ENCODE results near the gene EGFL6. TPM values are rescaled to one million over a fixed set of nuclear protein-coding genes. Genes with fewer than 3 reads are reported as not detected.
A peak's percentile ranks its signal among the peaks of the same experiment; 100 is the strongest.

EGFL6 gene
- total RNA-seq (not detected), polyA plus RNA-seq (not detected)
- long read RNA-seq, donor 1 = 0 reads
- long read RNA-seq, donor 2 = 0 reads
- long read RNA-seq, donor 3 = 0 reads
- long read RNA-seq, donor 4 = 0 reads

- H3K4me3 ChIP-seq (ENCODE audit: low read length) = peak within 1 kb of the TSS; percentile 18
- DNase-seq = peak in 2 of 3 donors; percentile 24 to 41
- intact Hi-C loops (cut with DNase I) = no loop called here
- H3K27me3 ChIP-seq (ENCODE audit: control insufficient read depth, insufficient read depth) = no peaks in the 10 kb centered on the region
- ATAC-seq = no peak
- no peak within 1 kb of the TSS for H3K27ac ChIP-seq (ENCODE audit: low read length)
- 3% methylated on average over 52 of the region's 57 CpGs for WGBS
- peaks cover 4% of the 10 kb centered on the region for H3K4me1 ChIP-seq (ENCODE audit: control insufficient read depth, insufficient read depth, low read length)
- H3K9me3 ChIP-seq (ENCODE audit: control insufficient read depth, low read length) = no peaks in the 10 kb centered on the region
Observed at GRCh38 chrX:13569479-13570260, at the start of gene EGFL6. Gene EGFL6, plus strand, starts transcription at chrX:13569601. Its CDS starts 261 bp downstream, at chrX:13569862.

GRCh38 chrX:13520351-13520750, 49.0 kb upstream of the EGFL6 start:
- H3K27ac ChIP-seq (ENCODE audit: low read length) = no peak overlapping the region
- intact Hi-C loops (cut with DNase I) = no loop called here
- DNase-seq = no peak
- no peaks in the 10 kb centered on the region for H3K4me1 ChIP-seq (ENCODE audit: control insufficient read depth, insufficient read depth, low read length)
- ATAC-seq = no peak
- no peaks in the 10 kb centered on the region for H3K27me3 ChIP-seq (ENCODE audit: control insufficient read depth, insufficient read depth)
- no peaks in the 10 kb centered on the region for H3K9me3 ChIP-seq (ENCODE audit: control insufficient read depth, low read length)
- 77% methylated on average over 2 of the region's 2 CpGs for WGBS
- H3K4me3 ChIP-seq (ENCODE audit: low read length) = no peak overlapping the region

GRCh38 chrX:13520936-13521335, 48.5 kb upstream of the EGFL6 start:
- H3K27me3 ChIP-seq (ENCODE audit: control insufficient read depth, insufficient read depth) = no peaks in the 10 kb centered on the region
- no peak overlapping the region for H3K4me3 ChIP-seq (ENCODE audit: low read length)
- no peak overlapping the region for H3K27ac ChIP-seq (ENCODE audit: low read length)
- ATAC-seq (no peak), DNase-seq (no peak)
- no peaks in the 10 kb centered on the region for H3K4me1 ChIP-seq (ENCODE audit: control insufficient read depth, insufficient read depth, low read length)
- intact Hi-C loops (cut with DNase I) = no loop called here
- WGBS = 58% methylated on average over 2 of the region's 2 CpGs
- H3K9me3 ChIP-seq (ENCODE audit: control insufficient read depth, low read length) = no peaks in the 10 kb centered on the region

- WGBS = 52% methylated on average over 1 of the region's 1 CpG
Observed at GRCh38 chrX:13522811-13523210, 46.6 kb upstream of the EGFL6 start.

GRCh38 chrX:13533726-13534125, 35.7 kb upstream of the EGFL6 start:
- no peak for DNase-seq
- Histone ChIP-seq H3K9me3 (ENCODE audit: control insufficient read depth, low read length) (no peaks in the 10 kb centered on the region), H3K27me3 (ENCODE audit: control insufficient read depth, insufficient read depth) (no peaks in the 10 kb centered on the region), H3K4me3 (ENCODE audit: low read length) (no peak overlapping the region), H3K4me1 (ENCODE audit: control insufficient read depth, insufficient read depth, low read length) (no peaks in the 10 kb centered on the region), H3K27ac (ENCODE audit: low read length) (no peak overlapping the region)
- intact Hi-C loops (cut with DNase I) = no loop called here
- no peak for ATAC-seq
- WGBS = 59% methylated on average over 3 of the region's 3 CpGs

More at GRCh38 chrX:13522811-13523210, 46.6 kb upstream of the EGFL6 start:
- H3K27me3 ChIP-seq (ENCODE audit: control insufficient read depth, insufficient read depth) = no peaks in the 10 kb centered on the region
- DNase-seq (no peak), ATAC-seq (no peak)
- intact Hi-C loops (cut with DNase I) = no loop called here
- no peaks in the 10 kb centered on the region for H3K4me1 ChIP-seq (ENCODE audit: control insufficient read depth, insufficient read depth, low read length)
- no peak overlapping the region for H3K27ac ChIP-seq (ENCODE audit: low read length)
- H3K4me3 ChIP-seq (ENCODE audit: low read length) = no peak overlapping the region
- H3K9me3 ChIP-seq (ENCODE audit: control insufficient read depth, low read length) = no peaks in the 10 kb centered on the region

GRCh38 chrX:13535376-13536165, 33.8 kb upstream of the EGFL6 start:
- DNase-seq (peak in 1 of 3 donors; percentile 15), ATAC-seq (no peak)
- Histone ChIP-seq H3K4me3 (ENCODE audit: low read length) (no peak overlapping the region), H3K4me1 (ENCODE audit: control insufficient read depth, insufficient read depth, low read length) (no peaks in the 10 kb centered on the region), H3K27me3 (ENCODE audit: control insufficient read depth, insufficient read depth) (no peaks in the 10 kb centered on the region), H3K27ac (ENCODE audit: low read length) (no peak overlapping the region), H3K9me3 (ENCODE audit: control insufficient read depth, low read length) (no peaks in the 10 kb centered on the region)
- intact Hi-C loops (cut with DNase I) = no loop called here
- 80% methylated on average over 7 of the region's 7 CpGs for WGBS

- ATAC-seq (no peak), DNase-seq (no peak)
- no peaks in the 10 kb centered on the region for H3K27me3 ChIP-seq (ENCODE audit: control insufficient read depth, insufficient read depth)
- H3K4me3 ChIP-seq (ENCODE audit: low read length) = no peak overlapping the region
- H3K27ac ChIP-seq (ENCODE audit: low read length) = no peak overlapping the region
- no peaks in the 10 kb centered on the region for H3K4me1 ChIP-seq (ENCODE audit: control insufficient read depth, insufficient read depth, low read length)
- WGBS = 85% methylated on average over 4 of the region's 4 CpGs
- H3K9me3 ChIP-seq (ENCODE audit: control insufficient read depth, low read length) = no peaks in the 10 kb centered on the region
- intact Hi-C loops (cut with DNase I) = no loop called here
Observed at GRCh38 chrX:13536551-13536950, 32.9 kb upstream of the EGFL6 start.

GRCh38 chrX:13538414-13538813, 31.0 kb upstream of the EGFL6 start:
- DNase-seq (no peak), ATAC-seq (no peak)
- Histone ChIP-seq H3K4me3 (ENCODE audit: low read length) (no peak overlapping the region), H3K4me1 (ENCODE audit: control insufficient read depth, insufficient read depth, low read length) (no peaks in the 10 kb centered on the region), H3K27ac (ENCODE audit: low read length) (no peak overlapping the region), H3K27me3 (ENCODE audit: control insufficient read depth, insufficient read depth) (no peaks in the 10 kb centered on the region), H3K9me3 (ENCODE audit: control insufficient read depth, low read length) (no peaks in the 10 kb centered on the region)
- intact Hi-C loops (cut with DNase I) = no loop called here
- 89% methylated on average over 3 of the region's 3 CpGs for WGBS

- 65% methylated on average over 2 of the region's 2 CpGs for WGBS
- H3K27ac ChIP-seq (ENCODE audit: low read length) = no peak overlapping the region
- intact Hi-C loops (cut with DNase I) = no loop called here
- DNase-seq (no peak), ATAC-seq (no peak)
- H3K4me3 ChIP-seq (ENCODE audit: low read length) = no peak overlapping the region
- no peaks in the 10 kb centered on the region for H3K27me3 ChIP-seq (ENCODE audit: control insufficient read depth, insufficient read depth)
- H3K4me1 ChIP-seq (ENCODE audit: control insufficient read depth, insufficient read depth, low read length) = no peaks in the 10 kb centered on the region
- no peaks in the 10 kb centered on the region for H3K9me3 ChIP-seq (ENCODE audit: control insufficient read depth, low read length)
Observed at GRCh38 chrX:13540602-13541001, 28.8 kb upstream of the EGFL6 start.

GRCh38 chrX:13545726-13546125, 23.7 kb upstream of the EGFL6 start:
- intact Hi-C loops (cut with DNase I) = no loop called here
- no peaks in the 10 kb centered on the region for H3K27me3 ChIP-seq (ENCODE audit: control insufficient read depth, insufficient read depth)
- H3K4me3 ChIP-seq (ENCODE audit: low read length) = no peak overlapping the region
- no peaks in the 10 kb centered on the region for H3K9me3 ChIP-seq (ENCODE audit: control insufficient read depth, low read length)
- ATAC-seq (no peak), DNase-seq (no peak)
- 77% methylated on average over 2 of the region's 2 CpGs for WGBS
- H3K27ac ChIP-seq (ENCODE audit: low read length) = no peak overlapping the region
- H3K4me1 ChIP-seq (ENCODE audit: control insufficient read depth, insufficient read depth, low read length) = no peaks in the 10 kb centered on the region

- intact Hi-C loops (cut with DNase I) = no loop called here
- ATAC-seq (no peak), DNase-seq (no peak)
- Histone ChIP-seq H3K27ac (ENCODE audit: low read length) (no peak overlapping the region), H3K4me3 (ENCODE audit: low read length) (no peak overlapping the region), H3K9me3 (ENCODE audit: control insufficient read depth, low read length) (no peaks in the 10 kb centered on the region), H3K27me3 (ENCODE audit: control insufficient read depth, insufficient read depth) (no peaks in the 10 kb centered on the region), H3K4me1 (ENCODE audit: control insufficient read depth, insufficient read depth, low read length) (no peaks in the 10 kb centered on the region)
Observed at GRCh38 chrX:13547671-13548070, 21.7 kb upstream of the EGFL6 start.
